Activated CD8-positive, alpha-beta memory T cell treated with anti-CD3 and anti-CD28 coated beads, Interleukin-2, amount 50 U/mL, for 48 hours (primary cell): Measurements from ENCODE around the gene TBKBP1.

Source experiments
- DNase-seq: peaks from one replicate; pipeline ENCODE4 v3.0.0-alpha.2; 2020

The TBKBP1 gene, protein sequence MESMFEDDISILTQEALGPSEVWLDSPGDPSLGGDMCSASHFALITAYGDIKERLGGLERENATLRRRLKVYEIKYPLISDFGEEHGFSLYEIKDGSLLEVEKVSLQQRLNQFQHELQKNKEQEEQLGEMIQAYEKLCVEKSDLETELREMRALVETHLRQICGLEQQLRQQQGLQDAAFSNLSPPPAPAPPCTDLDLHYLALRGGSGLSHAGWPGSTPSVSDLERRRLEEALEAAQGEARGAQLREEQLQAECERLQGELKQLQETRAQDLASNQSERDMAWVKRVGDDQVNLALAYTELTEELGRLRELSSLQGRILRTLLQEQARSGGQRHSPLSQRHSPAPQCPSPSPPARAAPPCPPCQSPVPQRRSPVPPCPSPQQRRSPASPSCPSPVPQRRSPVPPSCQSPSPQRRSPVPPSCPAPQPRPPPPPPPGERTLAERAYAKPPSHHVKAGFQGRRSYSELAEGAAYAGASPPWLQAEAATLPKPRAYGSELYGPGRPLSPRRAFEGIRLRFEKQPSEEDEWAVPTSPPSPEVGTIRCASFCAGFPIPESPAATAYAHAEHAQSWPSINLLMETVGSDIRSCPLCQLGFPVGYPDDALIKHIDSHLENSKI

GRCh38 chr17:47693731-47694580 is at the start of gene TBKBP1:
TBKBP1 (plus strand) TSS chr17:47694161; CDS start chr17:47696113, 1,952 bp downstream.
- peak; percentile 82 for DNase-seq

- no peak for DNase-seq
These were observed 49.6 kb upstream of the TBKBP1 start for GRCh38 chr17:47644324-47644723.

- peak; percentile 98 for DNase-seq
These were observed 44.6 kb upstream of the TBKBP1 start, which contains the start of gene KPNB1 for GRCh38 chr17:47649153-47649971. KPNB1 (plus strand) TSS chr17:47649919; CDS start chr17:47650245, 326 bp downstream.

DNA sequence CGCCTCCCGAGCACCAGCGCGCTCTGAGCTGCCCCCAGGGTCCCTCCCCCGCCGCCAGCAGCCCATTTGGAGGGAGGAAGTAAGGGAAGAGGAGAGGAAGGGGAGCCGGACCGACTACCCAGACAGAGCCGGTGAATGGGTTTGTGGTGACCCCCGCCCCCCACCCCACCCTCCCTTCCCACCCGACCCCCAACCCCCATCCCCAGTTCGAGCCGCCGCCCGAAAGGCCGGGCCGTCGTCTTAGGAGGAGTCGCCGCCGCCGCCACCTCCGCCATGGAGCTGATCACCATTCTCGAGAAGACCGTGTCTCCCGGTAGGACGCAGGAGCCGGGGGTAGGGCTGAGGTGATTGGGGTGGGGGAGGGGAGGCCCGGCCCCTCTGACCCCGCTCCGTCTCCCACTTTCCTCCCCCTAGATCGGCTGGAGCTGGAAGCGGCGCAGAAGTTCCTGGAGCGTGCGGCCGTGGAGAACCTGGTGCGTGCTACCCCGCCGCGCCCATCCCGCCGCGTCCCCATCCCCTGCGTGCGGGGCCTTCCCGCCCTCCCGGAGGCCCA is 43.9 kb upstream of the TBKBP1 start:
- no peak for DNase-seq

GRCh38 chr17:47650525-47651522 is 43.1 kb upstream of the TBKBP1 start:
- DNase-seq, result peak; percentile 95

- no peak for DNase-seq
These were observed 42.3 kb upstream of the TBKBP1 start for GRCh38 chr17:47651704-47652103.

GRCh38 chr17:47652570-47652969 is 41.4 kb upstream of the TBKBP1 start:
- DNase-seq, result no peak

DNA sequence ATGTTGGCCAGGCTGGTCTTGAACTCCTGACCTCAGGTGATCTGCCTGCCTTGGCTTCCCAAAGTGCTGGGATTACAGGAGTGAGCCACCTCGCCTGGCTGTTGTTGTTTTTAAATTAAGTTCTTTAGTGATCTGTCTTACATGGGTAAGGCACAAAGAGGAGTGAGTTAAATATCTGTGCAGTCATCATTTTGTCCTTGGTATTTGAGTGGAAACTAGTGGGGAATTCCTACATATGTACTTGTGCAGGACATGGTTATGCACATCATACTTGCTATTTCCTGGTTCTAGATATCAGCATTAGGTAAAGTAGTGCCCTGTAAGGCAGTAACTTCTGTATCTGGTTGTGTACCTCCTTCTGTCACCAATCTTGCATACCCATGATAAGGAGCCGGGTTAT is 40.5 kb upstream of the TBKBP1 start:
- no peak for DNase-seq

DNA sequence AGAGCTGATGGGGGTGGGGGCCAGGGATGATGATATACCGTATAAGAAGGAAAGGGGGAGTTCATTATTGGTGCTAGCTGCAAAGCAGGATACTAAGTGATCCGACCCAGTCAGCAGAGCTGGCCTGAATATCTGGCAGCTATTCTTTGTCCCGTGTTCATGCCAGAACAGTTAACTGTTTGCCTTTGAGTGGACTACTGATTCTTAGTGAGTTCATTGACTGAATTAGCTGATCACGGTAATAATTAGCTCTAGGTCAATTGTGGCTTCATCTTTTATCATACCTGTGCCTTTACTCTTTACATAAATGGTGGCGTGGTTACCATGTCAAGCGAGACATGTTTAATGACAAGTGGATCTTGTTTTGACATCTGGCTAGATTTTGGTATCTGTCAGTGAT is 39.0 kb upstream of the TBKBP1 start:
- no peak for DNase-seq

DNA sequence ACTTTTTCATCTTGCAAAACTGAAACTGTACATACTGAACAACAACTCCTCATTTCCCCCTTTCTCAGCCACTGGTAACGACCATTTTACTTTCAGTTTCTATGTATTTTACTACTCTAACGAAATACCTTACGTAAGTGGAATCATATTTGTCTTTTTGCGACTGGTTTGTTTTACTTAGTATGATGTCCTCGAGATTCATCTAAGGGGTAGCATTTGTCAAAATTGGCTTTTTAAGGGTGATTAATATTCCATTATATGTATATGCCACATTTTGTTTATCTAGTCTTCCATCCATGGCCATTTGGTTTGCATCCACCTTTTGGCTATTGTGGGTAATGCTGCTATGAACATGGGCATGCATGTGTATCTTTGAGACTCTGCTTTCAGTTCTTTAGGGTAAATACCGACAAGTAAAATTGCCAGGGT is 33.9 kb upstream of the TBKBP1 start:
- DNase-seq, result no peak

GRCh38 chr17:47663912-47664623 is 29.9 kb upstream of the TBKBP1 start:
- DNase-seq, result no peak

- DNase-seq, result no peak
These were observed 29.4 kb upstream of the TBKBP1 start for GRCh38 chr17:47664624-47664941.

DNA sequence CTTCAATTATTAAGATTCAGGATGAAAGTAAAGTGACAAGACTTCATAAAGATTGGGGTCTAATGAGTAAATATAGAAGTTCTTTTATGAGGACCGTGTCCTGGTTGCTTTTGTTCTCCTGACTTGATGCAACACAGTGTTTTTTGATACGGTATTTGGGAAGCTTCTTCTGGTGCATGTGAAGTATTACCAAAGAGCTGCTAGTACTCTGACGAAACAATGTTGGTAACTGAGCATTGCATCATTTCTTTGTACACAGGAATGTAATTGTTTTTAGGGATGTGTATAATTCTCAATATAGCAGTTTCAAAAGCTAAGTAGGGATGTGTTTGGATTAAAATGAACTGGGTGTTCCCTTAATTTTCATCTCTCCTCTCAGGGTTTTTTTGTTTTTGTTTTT is 28.3 kb upstream of the TBKBP1 start:
- no peak for DNase-seq

DNA sequence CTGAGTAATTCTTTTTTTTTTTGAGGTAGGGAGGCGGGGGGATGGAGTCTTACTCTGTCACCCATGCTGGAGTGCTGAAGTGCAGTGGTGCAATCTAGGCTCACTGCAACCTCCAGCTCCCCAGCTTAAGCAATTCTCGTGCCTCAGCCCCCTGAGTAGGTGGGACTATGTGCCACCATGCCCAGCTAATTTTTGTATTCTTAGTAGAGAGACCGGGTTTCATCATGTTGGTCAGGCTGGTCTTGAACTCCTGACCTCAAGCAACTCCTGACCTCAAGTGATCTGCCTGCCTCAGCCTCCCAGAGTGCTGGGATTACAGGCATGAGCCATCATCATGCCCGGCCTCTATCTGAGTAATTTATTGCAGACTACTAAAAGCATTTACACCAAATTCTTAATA is 24.9 kb upstream of the TBKBP1 start:
- DNase-seq, result no peak

GRCh38 chr17:47670064-47670463 is 23.9 kb upstream of the TBKBP1 start:
- DNase-seq, result no peak

DNA sequence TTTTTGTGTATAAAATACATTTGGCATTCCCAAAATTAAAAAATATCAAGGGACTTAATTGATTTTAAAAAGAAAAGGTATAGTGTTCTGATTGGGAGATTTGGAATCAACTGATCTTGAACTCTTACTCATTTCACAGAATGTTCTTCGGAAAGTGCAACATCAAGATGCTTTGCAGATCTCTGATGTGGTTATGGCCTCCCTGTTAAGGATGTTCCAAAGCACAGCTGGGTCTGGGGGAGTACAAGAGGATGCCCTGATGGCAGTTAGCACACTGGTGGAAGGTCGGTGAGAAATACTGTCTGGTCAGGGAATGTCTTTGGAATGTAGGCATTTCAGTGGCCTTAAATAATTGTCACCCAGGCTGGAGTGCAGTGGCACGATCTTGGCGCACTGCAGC is 19.5 kb upstream of the TBKBP1 start:
- no peak for DNase-seq

GRCh38 chr17:47675380-47676198 is 18.4 kb upstream of the TBKBP1 start:
- no peak for DNase-seq

DNA sequence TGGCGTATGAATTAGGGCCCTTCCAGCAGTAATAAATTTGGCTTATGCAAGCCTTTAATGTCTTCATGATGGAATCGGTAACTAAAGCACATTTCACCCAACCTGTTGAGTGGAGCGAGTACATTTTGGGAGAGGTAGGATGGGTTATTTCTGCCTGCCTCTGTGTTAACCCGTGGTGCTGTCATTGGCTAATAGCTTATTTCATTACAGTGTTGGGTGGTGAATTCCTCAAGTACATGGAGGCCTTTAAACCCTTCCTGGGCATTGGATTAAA is 17.8 kb upstream of the TBKBP1 start:
- DNase-seq, result no peak

DNA sequence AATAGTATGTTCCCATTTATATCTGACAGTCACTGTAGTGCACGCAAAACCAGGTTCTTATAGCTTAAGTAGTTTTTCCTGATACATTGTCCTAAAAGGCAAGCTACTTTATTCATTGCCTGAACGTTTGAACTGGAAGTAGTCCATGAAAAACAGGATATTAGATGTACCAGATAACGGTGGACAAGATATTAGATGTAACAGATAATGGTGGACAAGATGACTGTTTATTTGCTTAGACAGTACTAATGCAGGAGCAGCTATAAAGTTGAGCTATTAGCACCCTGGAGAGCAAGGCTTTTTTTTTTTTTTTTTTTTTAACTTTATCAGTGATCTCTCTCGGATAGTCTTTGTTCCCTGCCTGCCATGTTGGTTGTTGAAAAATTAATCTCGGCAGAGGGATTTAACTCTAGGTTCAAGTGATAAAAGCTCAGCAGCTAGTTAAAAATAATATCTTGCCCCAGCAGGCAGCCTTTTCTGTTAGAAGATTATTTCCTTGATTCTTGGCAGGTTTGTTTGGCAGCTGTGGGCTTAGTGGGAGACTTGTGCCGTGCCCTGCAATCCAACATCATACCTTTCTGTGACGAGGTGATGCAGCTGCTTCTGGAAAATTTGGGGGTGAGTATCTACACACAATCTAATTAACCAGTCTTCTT is 17.3 kb upstream of the TBKBP1 start:
- DNase-seq, result no peak
